ENCODE measurements around the gene NOP14.
"Not testable (repeated sequence)": the region's sequence is repeated elsewhere in the genome, so short reads cannot be mapped to it uniquely, and the experiment has no call there.

The NOP14 gene

GRCh38 chr4:2953496-2953895 lies 9.7 kb downstream of the NOP14 start:
- no peak for TF ChIP-seq CTCF (conservative IDR thresholded peaks at IDR 0.05; ENCODE audit: control insufficient read depth, insufficient read depth, low read depth, low read length)
- no peak for DNase-seq (ENCODE audit: low read depth)
- no peak overlapping the region for H3K4me3 ChIP-seq (ENCODE audit: control insufficient read depth, low read depth, low read length)

- H3K4me3 ChIP-seq (ENCODE audit: control insufficient read depth, low read depth, low read length): no peak overlapping the region
- DNase-seq (ENCODE audit: low read depth): peak; percentile 58
- no peak for TF ChIP-seq CTCF (conservative IDR thresholded peaks at IDR 0.05; ENCODE audit: control insufficient read depth, insufficient read depth, low read depth, low read length)
Observed at GRCh38 chr4:2950221-2950989, 12.8 kb downstream of the NOP14 start.

- DNase-seq (ENCODE audit: low read depth): no peak
- no peak for TF ChIP-seq CTCF (conservative IDR thresholded peaks at IDR 0.05; ENCODE audit: control insufficient read depth, insufficient read depth, low read depth, low read length)
- H3K4me3 ChIP-seq (ENCODE audit: control insufficient read depth, low read depth, low read length): no peak overlapping the region
Observed at GRCh38 chr4:2949782-2950125, 13.5 kb downstream of the NOP14 start.

GRCh38 chr4:2948895-2949781 lies 14.1 kb downstream of the NOP14 start:
- DNase-seq (ENCODE audit: low read depth): peak; percentile 30
- peak; percentile 47 for TF ChIP-seq CTCF (conservative IDR thresholded peaks at IDR 0.05; ENCODE audit: control insufficient read depth, insufficient read depth, low read depth, low read length)
- no peak overlapping the region for H3K4me3 ChIP-seq (ENCODE audit: control insufficient read depth, low read depth, low read length)

- no peak for TF ChIP-seq CTCF (conservative IDR thresholded peaks at IDR 0.05; ENCODE audit: control insufficient read depth, insufficient read depth, low read depth, low read length)
- no peak overlapping the region for H3K4me3 ChIP-seq (ENCODE audit: control insufficient read depth, low read depth, low read length)
- no peak for DNase-seq (ENCODE audit: low read depth)
Observed at GRCh38 chr4:2947926-2948325, 15.3 kb downstream of the NOP14 start.

- H3K4me3 ChIP-seq (ENCODE audit: control insufficient read depth, low read depth, low read length): no peak overlapping the region
- peak; percentile 27 for DNase-seq (ENCODE audit: low read depth)
- no peak for TF ChIP-seq CTCF (conservative IDR thresholded peaks at IDR 0.05; ENCODE audit: control insufficient read depth, insufficient read depth, low read depth, low read length)
Observed at GRCh38 chr4:2946812-2947600, 16.2 kb downstream of the NOP14 start.

GRCh38 chr4:2945619-2946604 lies 17.3 kb downstream of the NOP14 start:
- H3K4me3 ChIP-seq (ENCODE audit: control insufficient read depth, low read depth, low read length); DNase-seq (ENCODE audit: low read depth): not testable (repeated sequence)

Data from fibroblast of mammary gland (primary cell).